Measurements from ENCODE around the gene CLEC18A.

Gene CLEC18A

GRCh38 chr16:69926241-69926640, 24.9 kb upstream of the CLEC18A start:
- no peaks in the 10 kb centered on the region for H3K9me3 ChIP-seq (replicated peaks in 1 of 11)
- H3K4me3 ChIP-seq: no peak overlapping the region
- H3K27ac ChIP-seq: no peak overlapping the region
- peak overlapping the region in 1 of 11 experiments; percentile 48; a peak in 1 of 22 replicates for H3K9ac ChIP-seq
- peaks cover 10 to 78% (median 31%) of the 10 kb centered on the region in 11 experiments; a peak in 19 of 22 replicates for H3K36me3 ChIP-seq
- H4K20me1 ChIP-seq: peaks cover 0 to 68% (median 0%) of the 10 kb centered on the region in 11 experiments; a peak in 10 of 22 replicates
- 0 out of 22 replicates have a peak, but pooled peaks cover 0 to 4% (median 0%) of the 10 kb centered on the region in 11 experiments for H3K27me3 ChIP-seq
- TF ChIP-seq Cebpa-rat (IDR thresholded peaks at IDR 0.05): no peak
- H3K4me2 ChIP-seq: peak overlapping the region; percentile 40 to 90 (median 65); a peak in 19 of 22 replicates
- H3K4me1 ChIP-seq: peaks cover 14 to 82% (median 72%) of the 10 kb centered on the region in 10 experiments

GRCh38 chr16:69927056-69927757, 23.9 kb upstream of the CLEC18A start:
- no peaks in the 10 kb centered on the region for H3K9me3 ChIP-seq (replicated peaks in 1 of 11)
- H3K9ac ChIP-seq: peak overlapping the region in 7 of 11 experiments; percentile 15 to 70 (median 52); a peak in 11 of 22 replicates
- no peak for TF ChIP-seq Cebpa-rat (IDR thresholded peaks at IDR 0.05)
- peaks cover 17 to 83% (median 38%) of the 10 kb centered on the region in 11 experiments; a peak in 20 of 22 replicates for H3K36me3 ChIP-seq
- H4K20me1 ChIP-seq: peaks cover 0 to 69% (median 0%) of the 10 kb centered on the region in 11 experiments; a peak in 10 of 22 replicates
- H3K4me2 ChIP-seq: peak overlapping the region; percentile 40 to 90 (median 65); a peak in 21 of 22 replicates
- H3K4me3 ChIP-seq: no peak overlapping the region
- H3K4me1 ChIP-seq: peaks cover 14 to 81% (median 70%) of the 10 kb centered on the region in 10 experiments
- 0 out of 22 replicates have a peak, but pooled peaks cover 0 to 4% (median 0%) of the 10 kb centered on the region in 11 experiments for H3K27me3 ChIP-seq
- H3K27ac ChIP-seq: peak overlapping the region in 5 of 11 experiments; percentile 2 to 75 (median 66); a peak in 9 of 22 replicates

- no peak for TF ChIP-seq Cebpa-rat (IDR thresholded peaks at IDR 0.05)
- peaks cover 14 to 81% (median 71%) of the 10 kb centered on the region in 10 experiments for H3K4me1 ChIP-seq
- peaks cover 19 to 96% (median 55%) of the 10 kb centered on the region in 11 experiments; a peak in 20 of 22 replicates for H3K36me3 ChIP-seq
- peak overlapping the region in 2 of 11 experiments; percentile 7 to 68; a peak in 1 of 22 replicates for H3K9ac ChIP-seq
- 0 out of 22 replicates have a peak overlapping the region, but pooled peaks of 2 of the 11 experiments have one; percentile 18 to 75 for H3K27ac ChIP-seq
- no peak overlapping the region for H3K4me3 ChIP-seq
- 0 out of 22 replicates have a peak, but pooled peaks cover 0 to 4% (median 0%) of the 10 kb centered on the region in 11 experiments for H3K27me3 ChIP-seq
- peak overlapping the region in 6 of 11 experiments; percentile 11 to 89 (median 37); a peak in 6 of 22 replicates for H3K4me2 ChIP-seq
- H3K9me3 ChIP-seq (replicated peaks in 1 of 11): no peaks in the 10 kb centered on the region
- H4K20me1 ChIP-seq: peaks cover 0 to 80% (median 0%) of the 10 kb centered on the region in 11 experiments; a peak in 10 of 22 replicates
These were observed 22.2 kb upstream of the CLEC18A start for GRCh38 chr16:69928856-69929400.

- H3K4me2 ChIP-seq: peak overlapping the region in 4 of 11 experiments; percentile 30 to 89 (median 64); a peak in 8 of 22 replicates
- H3K27ac ChIP-seq: 0 out of 22 replicates have a peak overlapping the region, but pooled peaks of 1 of the 11 experiments have one; percentile 75
- peaks cover 14 to 81% (median 71%) of the 10 kb centered on the region in 10 experiments for H3K4me1 ChIP-seq
- 0 out of 22 replicates have a peak, but pooled peaks cover 0 to 4% (median 0%) of the 10 kb centered on the region in 11 experiments for H3K27me3 ChIP-seq
- H3K9ac ChIP-seq: no peak overlapping the region
- TF ChIP-seq Cebpa-rat (IDR thresholded peaks at IDR 0.05): no peak
- H3K9me3 ChIP-seq (replicated peaks in 1 of 11): no peaks in the 10 kb centered on the region
- peaks cover 24 to 97% (median 60%) of the 10 kb centered on the region in 11 experiments; a peak in 20 of 22 replicates for H3K36me3 ChIP-seq
- peaks cover 0 to 79% (median 0%) of the 10 kb centered on the region in 11 experiments; a peak in 10 of 22 replicates for H4K20me1 ChIP-seq
- no peak overlapping the region for H3K4me3 ChIP-seq
These were observed 21.7 kb upstream of the CLEC18A start for GRCh38 chr16:69929480-69929879.

GRCh38 chr16:69930117-69930776, 20.9 kb upstream of the CLEC18A start:
- peaks cover 14 to 81% (median 73%) of the 10 kb centered on the region in 10 experiments for H3K4me1 ChIP-seq
- H3K27ac ChIP-seq: no peak overlapping the region
- peaks cover 0 to 81% (median 0%) of the 10 kb centered on the region in 11 experiments; a peak in 10 of 22 replicates for H4K20me1 ChIP-seq
- H3K36me3 ChIP-seq: peaks cover 31 to 99% (median 67%) of the 10 kb centered on the region in 11 experiments; a peak in 20 of 22 replicates
- peak overlapping the region in 4 of 11 experiments; percentile 30 to 89 (median 64); a peak in 6 of 22 replicates for H3K4me2 ChIP-seq
- no peak overlapping the region for H3K4me3 ChIP-seq
- no peaks in the 10 kb centered on the region for H3K9me3 ChIP-seq (replicated peaks in 1 of 11)
- no peak for TF ChIP-seq Cebpa-rat (IDR thresholded peaks at IDR 0.05)
- no peak overlapping the region for H3K9ac ChIP-seq
- H3K27me3 ChIP-seq: 0 out of 22 replicates have a peak, but pooled peaks cover 0 to 2% (median 0%) of the 10 kb centered on the region in 11 experiments

GRCh38 chr16:69931631-69932030, 19.5 kb upstream of the CLEC18A start:
- no peaks in the 10 kb centered on the region for H3K27me3 ChIP-seq
- H4K20me1 ChIP-seq: peaks cover 0 to 82% (median 0%) of the 10 kb centered on the region in 11 experiments; a peak in 10 of 22 replicates
- H3K4me3 ChIP-seq: no peak overlapping the region
- H3K36me3 ChIP-seq: peaks cover 35 to 99% (median 70%) of the 10 kb centered on the region in 11 experiments
- TF ChIP-seq Cebpa-rat (IDR thresholded peaks at IDR 0.05): no peak
- H3K9me3 ChIP-seq (replicated peaks in 1 of 11): no peaks in the 10 kb centered on the region
- no peak overlapping the region for H3K4me2 ChIP-seq
- H3K4me1 ChIP-seq: peaks cover 9 to 81% (median 72%) of the 10 kb centered on the region in 10 experiments
- H3K27ac ChIP-seq: no peak overlapping the region
- no peak overlapping the region for H3K9ac ChIP-seq

- Histone ChIP-seq H3K27ac (peak overlapping the region in 4 of 11 experiments; percentile 20 to 62 (median 44); a peak in 6 of 22 replicates), H3K36me3 (peaks cover 41 to 99% (median 76%) of the 10 kb centered on the region in 11 experiments), H3K4me2 (peak overlapping the region in 8 of 11 experiments; percentile 17 to 73 (median 68); a peak in 17 of 22 replicates), H3K4me3 (no peak overlapping the region), H3K9me3 (replicated peaks in 1 of 11) (no peaks in the 10 kb centered on the region), H3K27me3 (no peaks in the 10 kb centered on the region), H4K20me1 (peaks cover 0 to 81% (median 0%) of the 10 kb centered on the region in 11 experiments; a peak in 10 of 22 replicates), H3K9ac (peak overlapping the region in 1 of 11 experiments; percentile 46; a peak in 1 of 22 replicates), H3K4me1 (peaks cover 3 to 81% (median 66%) of the 10 kb centered on the region in 10 experiments; a peak in 18 of 20 replicates)
- TF ChIP-seq Cebpa-rat (IDR thresholded peaks at IDR 0.05): no peak
These were observed 18.9 kb upstream of the CLEC18A start for GRCh38 chr16:69932228-69932627.

Data from BLaER1 treated with 17β-estradiol and CSF1 and Interleukin-3, amounts not matched to agents 10 nM and 100 nM (cell line).